Esophagus muscularis mucosa (tissue), 4 donors: ENCODE data around the gene OTC.

ENCODE experiments used
- EP300 ChIP-seq: sonication (generic); formaldehyde crosslinking; IDR thresholded peaks from one replicate; pipeline ENCODE4 v1.6.1; 2017; ENCODE audit warnings: antibody characterized with exemption
- POLR2A ChIP-seq: fragments of 450-650 bp; IDR thresholded peaks from one replicate; pipeline ENCODE4 v1.6.1; 2017; ENCODE audit warnings: antibody characterized with exemption, moderate library complexity, mild to moderate bottlenecking, low read depth
- POLR2AphosphoS5 ChIP-seq, 2 donors: sonication (generic); formaldehyde crosslinking; IDR thresholded peaks; one replicate each; pipeline ENCODE4 v1.6.1; 2017; ENCODE audit warnings: antibody characterized with exemption in 2 of 2
- TF ChIP-seq, protein P1 (sequence below), 3 experiments: fragments of 200-600 bp in 2 of 3; fragments of 450-650 bp in 1 of 3; sonication (generic) in 2 of 3; IDR thresholded peaks; one replicate each; pipeline ENCODE4 v1.5.1; 2017 to 2019; ENCODE audit warnings: antibody characterized with exemption in 3 of 3, mild to moderate bottlenecking in 2 of 3, moderate library complexity in 1 of 3

DNA sequence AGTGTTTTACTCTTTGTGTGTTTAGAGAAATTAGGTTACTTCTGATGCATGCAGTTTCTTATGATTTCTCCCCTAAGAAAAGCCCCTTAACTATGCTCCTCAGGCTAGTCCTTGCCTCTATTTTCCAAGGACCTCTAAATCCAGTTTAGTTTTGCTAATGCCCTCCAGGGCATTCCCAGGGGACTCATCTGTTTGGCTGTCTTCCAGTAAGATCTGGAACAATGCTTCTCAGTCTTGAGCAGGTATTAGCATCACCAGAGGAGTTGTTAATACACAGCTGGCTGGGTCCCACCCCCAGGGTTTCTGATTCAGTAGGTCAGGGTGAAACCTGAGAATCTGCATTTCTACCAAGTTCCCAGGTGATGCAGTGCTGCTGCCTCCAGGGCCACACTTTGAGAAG, 56.9 kb downstream of the OTC start:
- TF ChIP-seq, protein P1, sequence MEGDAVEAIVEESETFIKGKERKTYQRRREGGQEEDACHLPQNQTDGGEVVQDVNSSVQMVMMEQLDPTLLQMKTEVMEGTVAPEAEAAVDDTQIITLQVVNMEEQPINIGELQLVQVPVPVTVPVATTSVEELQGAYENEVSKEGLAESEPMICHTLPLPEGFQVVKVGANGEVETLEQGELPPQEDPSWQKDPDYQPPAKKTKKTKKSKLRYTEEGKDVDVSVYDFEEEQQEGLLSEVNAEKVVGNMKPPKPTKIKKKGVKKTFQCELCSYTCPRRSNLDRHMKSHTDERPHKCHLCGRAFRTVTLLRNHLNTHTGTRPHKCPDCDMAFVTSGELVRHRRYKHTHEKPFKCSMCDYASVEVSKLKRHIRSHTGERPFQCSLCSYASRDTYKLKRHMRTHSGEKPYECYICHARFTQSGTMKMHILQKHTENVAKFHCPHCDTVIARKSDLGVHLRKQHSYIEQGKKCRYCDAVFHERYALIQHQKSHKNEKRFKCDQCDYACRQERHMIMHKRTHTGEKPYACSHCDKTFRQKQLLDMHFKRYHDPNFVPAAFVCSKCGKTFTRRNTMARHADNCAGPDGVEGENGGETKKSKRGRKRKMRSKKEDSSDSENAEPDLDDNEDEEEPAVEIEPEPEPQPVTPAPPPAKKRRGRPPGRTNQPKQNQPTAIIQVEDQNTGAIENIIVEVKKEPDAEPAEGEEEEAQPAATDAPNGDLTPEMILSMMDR (IDR thresholded peaks at IDR 0.05), result no peak
- TF ChIP-seq POLR2A (no peak), POLR2AphosphoS5 (IDR thresholded peaks at IDR 0.05) (no peak), EP300 (no peak)
